ENCODE measurements around the gene SNCAIP. TPM values are rescaled to one million over a fixed set of nuclear protein-coding genes. Genes with fewer than 3 reads are reported as not detected.

Gene SNCAIP
- 0.03 to 0.05 TPM in 2 of 5 replicates, not detected in the others for total RNA-seq (2022; extraction: Qiagen RNA extraction)

GRCh38 chr5:122311961-122312590 is at the start of gene SNCAIP:
Gene SNCAIP (plus strand): TSS chr5:122312237. CDS start chr5:122391135, 78,898 bp downstream.

Other genes with a start within 250 kb of the SNCAIP start
- 0.89 to 1.3 TPM (median 1.0 TPM) in 5 replicates for gene LOX, start 234.0 kb upstream of the SNCAIP start, total RNA-seq (2022; extraction: Qiagen RNA extraction)
- gene ZNF474, start 182.7 kb upstream of the SNCAIP start, total RNA-seq (2022; extraction: Qiagen RNA extraction) = 0.13 to 0.34 TPM (median 0.24 TPM) in 5 replicates

Data from A549 treated with CORT108297 at 1 μM for 4 hours (cell line).